Umbilical cord (tissue), 2 donors: ENCODE measurements around the gene TOLLIP. TPM values are rescaled to one million over a fixed set of nuclear protein-coding genes. Genes with fewer than 3 reads are reported as not detected.

Experiments used
- DNase-seq: peaks from one replicate; pipeline ENCODE4 v3.0.0-alpha.2; 2015; ENCODE audit warnings: low spot score
- total RNA-seq: library from RNA; depleted of rRNA; stranded (reverse); fragments of >200 nt; gene quantifications from one replicate; pipeline ENCODE4 v1.2.3, GENCODE V29; 2014; ENCODE audit warnings: low replicate concordance; ENCODE audit not compliant: insufficient read depth

The TOLLIP gene
- total RNA-seq, 1 donor from 2014 or later, result 16.9 TPM

GRCh38 chr11:1317993-1318392, 8.6 kb upstream of the TOLLIP start:
- no peak for DNase-seq

GRCh38 chr11:1317432-1317831, 8.0 kb upstream of the TOLLIP start:
- no peak for DNase-seq

- DNase-seq, result no peak
Measured at GRCh38 chr11:1310772-1311468, 1.5 kb upstream of the TOLLIP start.

- no peak for DNase-seq
Measured at GRCh38 chr11:1310318-1310687, 871 bp upstream of the TOLLIP start.

GRCh38 chr11:1308743-1309497, 512 bp downstream of the TOLLIP start:
- no peak for DNase-seq

GRCh38 chr11:1307998-1308742, 1.3 kb downstream of the TOLLIP start:
- no peak for DNase-seq

- peak; percentile 42 for DNase-seq
Measured at GRCh38 chr11:1307163-1307870, 2.1 kb downstream of the TOLLIP start.

GRCh38 chr11:1306186-1307162, 3.0 kb downstream of the TOLLIP start:
- no peak for DNase-seq

- DNase-seq, result no peak
Measured at GRCh38 chr11:1305501-1306056, 3.9 kb downstream of the TOLLIP start.

- DNase-seq, result no peak
Measured at GRCh38 chr11:1305063-1305495, 4.4 kb downstream of the TOLLIP start.

GRCh38 chr11:1304380-1304779, 5.1 kb downstream of the TOLLIP start:
- DNase-seq, result no peak

- no peak for DNase-seq
Measured at GRCh38 chr11:1303973-1304372, 5.5 kb downstream of the TOLLIP start.

- no peak for DNase-seq
Measured at GRCh38 chr11:1303126-1303821, 6.2 kb downstream of the TOLLIP start.

GRCh38 chr11:1302461-1303125, 6.8 kb downstream of the TOLLIP start:
- no peak for DNase-seq

GRCh38 chr11:1302041-1302460, 7.4 kb downstream of the TOLLIP start:
- DNase-seq, result no peak

- DNase-seq, result no peak
Measured at GRCh38 chr11:1301220-1302000, 8.0 kb downstream of the TOLLIP start.

- no peak for DNase-seq
Measured at GRCh38 chr11:1300569-1301187, 8.8 kb downstream of the TOLLIP start.

- no peak for DNase-seq
Measured at GRCh38 chr11:1300121-1300520, 9.3 kb downstream of the TOLLIP start.
